Mucosa of descending colon (tissue), 3 donors: ENCODE results near the gene SEC14L6. TPM values are rescaled to one million over a fixed set of nuclear protein-coding genes. Genes with fewer than 3 reads are reported as not detected.
A peak's percentile ranks its signal among the peaks of the same experiment; 100 is the strongest.

Experiments
- ATAC-seq: fragments of 200-7000 bp; cut with Tn5 transposase; one replicate; pipeline ENCODE4 v1.9.1; 2020; ENCODE audit warnings: mild to moderate bottlenecking, moderate library complexity
- DNase-seq, 3 donors: peaks; one replicate each; pipeline ENCODE4 v3.0.0-alpha.2; 2020
- H3K36me3 ChIP-seq: fragments of 200-600 bp; one replicate; pipeline ENCODE4 v1.8.0; 2021; ENCODE audit warnings: low read depth, mild to moderate bottlenecking
- H3K4me1 ChIP-seq: fragments of 200-600 bp; one replicate; pipeline ENCODE4 v1.8.0; 2021; ENCODE audit warnings: low read depth, mild to moderate bottlenecking
- H3K4me3 ChIP-seq: fragments of 200-600 bp; one replicate; pipeline ENCODE4 v1.8.0; 2021; ENCODE audit warnings: mild to moderate bottlenecking
- H3K9me3 ChIP-seq: fragments of 200-600 bp; one replicate; pipeline ENCODE4 v1.8.0; 2021; ENCODE audit warnings: mild to moderate bottlenecking
- intact Hi-C, 2 donors: fragments of 100-400 bp; cut with DNase I in 1 of 2; cut with micrococcal nuclease in 1 of 2; formaldehyde crosslinking; loops; one replicate each; pipeline versions ENCODE4 v1.11.0 to v1.11.1; 2022; cut with DNase I, micrococcal nuclease
- total RNA-seq, 3 donors: library from RNA; stranded (reverse); fragmentation: NEBNext Ultra II Directional in 2 of 3; extraction: Animal tissue kit (Norgen Biotek cat#: 25700) in 2 of 3; gene quantifications; one replicate each; pipeline versions ENCODE4 v1.2.1 to v1.2.4, GENCODE V29; 2021 to 2023
- TF ChIP-seq, protein P1 (sequence below): fragments of 200-600 bp; IDR thresholded peaks from one replicate; pipeline ENCODE4 v1.8.0; 2022; ENCODE audit warnings: antibody characterized with exemption, mild to moderate bottlenecking
- donor health status: DM: no; HTN: no; CAD: no; lungs with moderate emphysema.
- donor health status: DM: no; HTN: no; CAD: no.
- donor health status: DM: no; HTN: yes; CAD: no.

SEC14L6 gene
- total RNA-seq, 3 donors from 2014 or later, result 0.26 to 0.47 TPM; not detected in 1

DNA sequence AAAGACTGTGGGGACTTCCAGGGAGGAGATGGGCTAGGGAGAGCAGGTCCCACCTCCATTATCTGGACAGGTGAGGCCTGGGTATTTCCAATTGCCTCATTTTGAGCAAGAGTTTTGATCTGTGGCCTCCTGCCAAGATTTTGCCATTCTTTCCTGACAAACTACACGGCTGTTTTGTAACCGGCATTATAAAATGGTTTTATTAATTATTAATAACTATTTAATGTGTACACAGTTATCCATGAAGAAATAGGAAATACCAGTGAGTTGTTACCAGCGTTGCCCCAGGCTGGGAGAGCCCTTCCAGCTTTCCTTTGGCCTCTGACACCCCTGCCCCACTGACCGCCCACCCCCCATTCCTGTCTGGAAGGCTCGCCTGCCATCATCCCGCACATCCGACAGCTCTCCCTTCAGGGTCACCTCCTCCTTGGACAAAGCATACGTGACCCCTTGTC lies 59.9 kb downstream of the SEC14L6 start:
- no peaks in the 10 kb centered on the region for H3K4me1 ChIP-seq
- intact Hi-C loops, result loop anchor here in 1 of 2 donors (5.0 kb wide), 1 partner anchor 94 kb away; no protein-coding TSS in a partner anchor
- no peaks in the 10 kb centered on the region for H3K9me3 ChIP-seq
- no peak overlapping the region for H3K4me3 ChIP-seq
- TF ChIP-seq, protein P1, sequence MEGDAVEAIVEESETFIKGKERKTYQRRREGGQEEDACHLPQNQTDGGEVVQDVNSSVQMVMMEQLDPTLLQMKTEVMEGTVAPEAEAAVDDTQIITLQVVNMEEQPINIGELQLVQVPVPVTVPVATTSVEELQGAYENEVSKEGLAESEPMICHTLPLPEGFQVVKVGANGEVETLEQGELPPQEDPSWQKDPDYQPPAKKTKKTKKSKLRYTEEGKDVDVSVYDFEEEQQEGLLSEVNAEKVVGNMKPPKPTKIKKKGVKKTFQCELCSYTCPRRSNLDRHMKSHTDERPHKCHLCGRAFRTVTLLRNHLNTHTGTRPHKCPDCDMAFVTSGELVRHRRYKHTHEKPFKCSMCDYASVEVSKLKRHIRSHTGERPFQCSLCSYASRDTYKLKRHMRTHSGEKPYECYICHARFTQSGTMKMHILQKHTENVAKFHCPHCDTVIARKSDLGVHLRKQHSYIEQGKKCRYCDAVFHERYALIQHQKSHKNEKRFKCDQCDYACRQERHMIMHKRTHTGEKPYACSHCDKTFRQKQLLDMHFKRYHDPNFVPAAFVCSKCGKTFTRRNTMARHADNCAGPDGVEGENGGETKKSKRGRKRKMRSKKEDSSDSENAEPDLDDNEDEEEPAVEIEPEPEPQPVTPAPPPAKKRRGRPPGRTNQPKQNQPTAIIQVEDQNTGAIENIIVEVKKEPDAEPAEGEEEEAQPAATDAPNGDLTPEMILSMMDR, result no peak
- no peak for DNase-seq
- no peak for ATAC-seq
- no peaks in the 10 kb centered on the region for H3K36me3 ChIP-seq

DNA sequence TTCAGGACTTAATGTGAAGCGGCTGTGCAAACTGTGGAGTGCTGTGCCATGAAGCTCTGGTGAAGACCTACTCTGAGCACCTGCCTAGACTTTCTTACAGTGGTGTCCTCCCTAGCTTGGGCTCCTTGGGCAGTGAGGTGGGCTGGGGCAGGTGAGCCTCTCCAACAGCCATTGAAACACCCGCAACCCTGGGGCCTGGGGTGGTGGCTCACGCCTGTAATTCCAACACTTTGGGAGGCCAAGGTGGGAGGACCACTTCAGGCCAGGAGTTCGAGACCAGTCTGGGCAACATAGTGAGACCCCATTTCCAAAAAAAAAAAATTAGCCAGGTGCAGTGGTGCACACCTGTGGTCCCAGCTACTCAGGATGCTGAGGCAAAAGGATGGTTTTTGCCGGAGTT lies 60.4 kb downstream of the SEC14L6 start:
- Histone ChIP-seq H3K36me3 (no peaks in the 10 kb centered on the region), H3K9me3 (no peaks in the 10 kb centered on the region), H3K4me3 (no peak overlapping the region), H3K4me1 (no peaks in the 10 kb centered on the region)
- DNase-seq, result no peak
- TF ChIP-seq, protein P1, result no peak
- intact Hi-C loops, result loop anchor here in 1 of 2 donors (5.0 kb wide), 1 partner anchor 94 kb away; no protein-coding TSS in a partner anchor
- ATAC-seq, result no peak

DNA sequence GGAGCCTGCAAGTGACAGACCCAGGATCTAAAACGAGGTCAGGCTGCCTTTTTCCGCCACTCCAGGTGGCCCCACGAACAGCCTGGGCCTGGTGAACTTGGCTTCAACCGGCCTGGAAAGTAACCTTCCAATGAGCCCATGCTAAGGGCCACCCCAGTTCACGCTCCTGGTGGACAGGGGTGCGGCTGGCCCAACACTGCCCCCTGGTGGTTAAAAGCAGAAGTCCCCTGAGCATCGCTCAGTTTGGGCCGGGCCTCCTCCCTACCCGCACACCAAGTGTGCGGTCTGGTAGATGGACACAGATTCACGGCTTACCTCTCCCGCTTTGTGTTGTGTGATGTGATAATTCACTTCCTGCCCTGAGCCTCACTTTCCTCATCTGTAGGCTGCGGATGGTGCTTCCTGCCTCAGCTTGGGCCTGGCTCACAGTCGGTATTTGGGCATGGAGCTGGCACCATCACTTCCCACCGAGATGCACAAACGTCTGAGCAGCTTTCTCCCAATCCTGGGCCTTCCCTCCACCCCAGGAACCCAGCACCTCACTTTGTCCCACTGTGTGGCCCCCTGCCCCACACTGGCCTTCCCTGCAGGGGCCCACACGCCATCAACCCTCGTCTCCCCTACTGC lies 61.1 kb downstream of the SEC14L6 start:
- ATAC-seq (peak; percentile 98), DNase-seq (peak; percentile 61 to 77 (median 77))
- H3K9me3 ChIP-seq, result no peaks in the 10 kb centered on the region
- TF ChIP-seq, protein P1, result peak; percentile 91
- no peak overlapping the region for H3K4me3 ChIP-seq
- H3K4me1 ChIP-seq, result no peaks in the 10 kb centered on the region
- no peaks in the 10 kb centered on the region for H3K36me3 ChIP-seq
- intact Hi-C loops, result loop anchor here (2.0 to 5.0 kb wide), 2 partner anchors 93 to 95 kb away; no protein-coding TSS in a partner anchor

DNA sequence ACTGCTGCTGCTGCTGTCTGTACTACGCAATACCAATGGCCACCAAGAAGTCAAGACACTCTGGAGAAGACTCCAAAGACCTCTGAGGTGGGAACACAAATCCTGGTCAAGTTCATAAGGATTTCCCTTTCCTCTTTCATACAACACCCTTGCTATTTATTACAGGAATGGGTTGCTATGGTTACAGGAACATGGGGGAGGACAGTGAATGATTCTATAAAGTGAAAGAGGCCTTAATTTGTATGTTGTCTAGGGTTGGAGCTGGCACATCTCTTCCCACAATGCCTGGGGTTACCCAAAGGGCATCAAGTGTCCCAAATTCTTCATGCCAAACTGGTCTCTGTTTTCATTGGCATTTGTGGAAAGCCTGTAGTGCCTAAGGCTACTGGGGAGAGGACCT lies 63.4 kb downstream of the SEC14L6 start:
- H3K36me3 ChIP-seq, result no peaks in the 10 kb centered on the region
- no peak overlapping the region for H3K4me3 ChIP-seq
- ATAC-seq, result no peak
- intact Hi-C loops, result no loop called here
- DNase-seq, result no peak
- no peaks in the 10 kb centered on the region for H3K9me3 ChIP-seq
- no peaks in the 10 kb centered on the region for H3K4me1 ChIP-seq
- TF ChIP-seq, protein P1, result no peak

DNA sequence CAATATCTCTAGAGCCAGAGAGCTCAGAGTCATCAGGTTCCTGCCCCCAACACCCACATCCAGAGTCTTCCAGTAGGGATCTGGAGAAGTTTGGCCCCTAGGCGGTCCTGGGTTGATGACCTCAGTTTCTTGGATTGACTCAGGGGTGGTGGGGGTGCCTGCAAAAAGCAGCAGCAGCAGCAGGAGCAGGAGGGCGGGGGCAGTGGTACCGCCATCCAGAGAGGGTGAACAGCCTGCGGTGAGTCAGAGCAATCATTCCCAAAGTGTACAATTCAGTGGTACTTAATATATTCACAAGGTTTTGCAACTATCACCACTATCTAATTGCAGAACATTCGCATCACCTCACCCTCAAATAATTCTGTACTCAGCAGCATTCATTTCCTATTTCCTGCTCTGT lies 64.8 kb downstream of the SEC14L6 start:
- H3K9me3 ChIP-seq, result no peaks in the 10 kb centered on the region
- intact Hi-C loops, result no loop called here
- no peak overlapping the region for H3K4me3 ChIP-seq
- TF ChIP-seq, protein P1, result no peak
- H3K4me1 ChIP-seq, result no peaks in the 10 kb centered on the region
- ATAC-seq, result no peak
- H3K36me3 ChIP-seq, result no peaks in the 10 kb centered on the region
- DNase-seq, result no peak
